ENCODE data around the gene ZCCHC14.
"Not testable (repeated sequence)": the region's sequence is repeated elsewhere in the genome, so short reads cannot be mapped to it uniquely, and the experiment has no call there.

The ZCCHC14 gene

GRCh38 chr16:87404764-87405625, 87.8 kb downstream of the ZCCHC14 start:
- no peak for FAIRE-seq

- no peak for FAIRE-seq
Observed at GRCh38 chr16:87395181-87395842, 97.5 kb downstream of the ZCCHC14 start.

GRCh38 chr16:87393680-87394055, 99.2 kb downstream of the ZCCHC14 start:
- no peak for FAIRE-seq

GRCh38 chr16:87392821-87393679, 99.8 kb downstream of the ZCCHC14 start:
- FAIRE-seq, result no peak

DNA sequence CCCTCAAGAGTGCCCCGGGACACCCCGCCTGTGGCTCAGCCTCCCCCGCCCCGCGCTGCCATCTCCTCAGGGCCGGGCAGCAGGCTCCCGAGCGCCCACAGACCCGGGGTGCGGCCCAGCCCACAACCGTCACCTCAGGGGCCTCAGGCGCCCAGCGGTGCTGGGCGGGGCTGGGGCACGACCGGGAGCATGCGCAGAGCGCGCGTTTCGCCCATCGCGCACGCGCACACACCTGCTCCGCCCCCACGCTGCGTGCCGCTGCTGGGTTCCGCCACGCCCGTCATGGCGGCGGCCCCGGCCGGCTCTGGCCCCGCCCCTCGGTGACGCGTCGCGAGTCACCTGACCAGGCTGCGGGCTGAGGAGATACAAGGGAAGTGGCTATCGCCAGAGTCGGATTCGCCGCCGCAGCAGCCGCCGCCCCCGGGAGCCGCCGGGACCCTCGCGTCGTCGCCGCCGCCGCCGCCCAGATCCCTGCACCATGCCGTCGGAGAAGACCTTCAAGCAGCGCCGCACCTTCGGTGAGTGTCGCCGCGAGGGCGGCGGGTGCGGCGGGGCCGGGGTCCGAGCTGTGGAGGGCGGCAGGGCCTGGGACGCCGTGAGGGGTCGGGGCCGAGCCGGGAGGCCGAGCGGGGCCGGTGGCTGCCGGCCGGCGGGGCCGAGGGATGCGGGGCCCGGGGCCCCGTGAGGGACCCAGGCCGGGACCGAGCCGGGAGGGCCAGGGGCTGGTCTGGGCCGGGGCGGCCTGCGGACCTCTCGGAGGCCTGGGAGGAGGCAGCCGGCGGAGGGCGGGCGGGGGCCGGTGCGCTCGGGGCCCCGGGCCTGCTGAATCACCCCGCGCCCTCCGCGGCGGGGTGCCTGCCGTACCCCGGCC, 100.6 kb downstream of the ZCCHC14 start, which contains the start of gene MAP1LC3B:
Gene MAP1LC3B (plus strand): TSS at position 387 of the 871 bp plus-strand sequence. CDS start 92 bp downstream, at position 479.
- no peak for FAIRE-seq

GRCh38 chr16:87391324-87391949, 101.4 kb downstream of the ZCCHC14 start:
- no peak for FAIRE-seq

GRCh38 chr16:87390641-87391323, 102.0 kb downstream of the ZCCHC14 start:
- FAIRE-seq, result no peak

- not testable (repeated sequence) for FAIRE-seq
Observed at GRCh38 chr16:87389914-87390313, 102.9 kb downstream of the ZCCHC14 start.

DNA sequence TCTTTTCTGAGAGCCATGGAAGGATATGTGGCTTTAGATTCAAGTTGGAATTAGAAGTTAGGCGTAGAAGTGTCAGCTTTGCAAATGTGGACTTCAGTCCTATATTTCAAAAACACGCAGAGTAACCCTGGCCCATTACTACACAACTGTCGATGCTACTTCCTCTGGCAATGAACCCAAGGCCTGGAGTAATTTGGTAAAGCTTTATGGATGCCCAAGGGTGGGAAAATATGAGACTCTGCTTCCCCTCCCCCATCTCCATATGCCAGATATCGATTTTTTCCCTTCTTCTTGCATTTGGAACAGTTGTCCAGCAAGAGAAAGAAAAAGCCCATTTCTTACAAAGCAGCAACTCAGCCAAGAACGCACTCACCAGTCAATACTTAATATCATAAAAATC, 103.6 kb downstream of the ZCCHC14 start:
- FAIRE-seq, result no peak

GRCh38 chr16:87388818-87389134, 104.0 kb downstream of the ZCCHC14 start:
- FAIRE-seq, result no peak

GRCh38 chr16:87387942-87388817, 104.6 kb downstream of the ZCCHC14 start:
- FAIRE-seq, result peak; percentile 55

DNA sequence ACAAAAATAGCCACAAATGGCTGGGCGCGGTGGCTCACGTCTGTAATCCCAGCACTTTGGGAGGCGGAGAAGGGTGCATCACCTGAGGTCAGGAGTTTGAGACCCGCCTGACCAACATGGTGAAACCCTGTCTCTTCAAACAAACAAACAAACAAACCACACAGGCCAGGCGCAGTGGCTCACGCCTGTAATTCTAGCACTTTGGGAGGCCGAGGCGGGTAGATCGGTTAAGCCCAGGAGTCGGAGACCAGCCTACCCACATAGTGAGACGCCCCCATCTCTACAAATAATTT, 108.0 kb downstream of the ZCCHC14 start:
- not testable (repeated sequence) for FAIRE-seq

DNA sequence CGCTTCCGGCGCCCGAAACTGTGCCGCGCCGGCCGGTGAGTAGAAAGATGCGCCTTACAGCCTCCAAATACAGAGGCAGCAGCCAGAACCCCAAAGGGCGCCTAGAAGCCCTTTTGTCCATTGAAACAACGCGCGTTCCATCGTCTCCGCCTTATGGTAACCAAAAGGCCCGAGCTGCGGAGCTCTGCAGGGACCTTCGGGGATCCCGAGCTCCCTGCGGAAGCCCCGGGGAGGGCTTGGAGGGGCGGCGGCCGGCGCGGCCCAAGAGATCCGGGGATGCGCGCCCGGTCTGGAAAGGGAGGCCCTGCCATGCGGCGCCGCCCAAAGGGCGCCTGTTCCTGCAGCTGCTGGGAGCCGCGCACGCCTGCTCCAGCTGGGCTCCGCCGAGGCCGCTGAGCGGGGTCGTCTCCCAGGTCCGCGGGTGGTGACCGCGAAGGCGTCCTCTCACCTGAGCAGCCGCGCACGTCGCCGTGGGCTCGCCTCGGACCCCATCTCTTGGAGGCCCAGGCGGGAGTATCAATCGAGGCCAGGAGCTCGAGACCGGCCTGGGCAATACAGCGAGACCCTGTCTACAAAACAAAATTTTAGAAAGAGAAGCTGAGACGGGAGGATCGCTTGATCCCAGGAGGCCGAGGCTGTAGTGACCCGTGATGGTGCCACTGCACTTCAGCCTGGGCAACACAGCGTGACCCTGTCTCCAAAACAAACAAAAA, 108.5 kb downstream of the ZCCHC14 start:
- FAIRE-seq, result no peak

GRCh38 chr16:87383505-87384161, 109.2 kb downstream of the ZCCHC14 start, which contains the start of gene FBXO31:
Gene FBXO31, minus strand, starts transcription at chr16:87383776. Its CDS starts 32 bp downstream, at chr16:87383744.
- FAIRE-seq, result no peak

DNA sequence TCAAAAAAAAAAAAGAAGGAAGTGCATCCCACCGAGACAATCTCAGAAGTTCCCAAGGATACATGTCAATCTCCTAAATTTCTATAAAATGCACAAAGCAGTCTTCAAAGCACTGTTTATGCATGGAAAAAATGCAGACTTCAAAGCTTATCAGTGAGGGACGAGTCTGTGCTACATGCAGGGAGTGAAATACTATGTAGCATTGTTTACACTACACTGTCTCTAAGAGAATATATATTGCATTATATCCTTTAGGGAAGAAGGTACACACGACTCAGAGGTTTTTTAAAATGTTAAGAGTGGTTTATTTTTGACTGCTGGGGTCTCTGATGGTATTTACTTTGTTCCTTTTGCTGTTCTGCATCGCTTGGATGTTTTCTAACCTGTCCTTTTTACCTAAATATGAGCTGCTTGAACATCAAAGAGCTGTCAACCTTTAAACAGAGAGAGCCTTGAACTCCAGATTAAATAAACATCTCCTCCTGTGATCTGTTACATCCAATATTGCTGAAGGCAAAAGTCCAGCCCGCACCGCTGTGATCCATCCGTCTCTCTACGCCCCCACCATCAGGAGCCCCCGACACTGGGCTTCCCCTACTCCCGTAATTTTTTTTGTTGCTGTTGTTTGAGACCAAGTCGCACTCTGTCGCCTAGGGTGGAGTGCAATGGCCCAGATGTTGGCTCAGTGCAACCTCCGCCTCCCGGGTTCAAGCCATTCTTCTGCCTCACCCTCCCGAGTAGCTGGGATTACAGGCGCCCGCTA, 110.6 kb downstream of the ZCCHC14 start:
- no peak for FAIRE-seq

DNA sequence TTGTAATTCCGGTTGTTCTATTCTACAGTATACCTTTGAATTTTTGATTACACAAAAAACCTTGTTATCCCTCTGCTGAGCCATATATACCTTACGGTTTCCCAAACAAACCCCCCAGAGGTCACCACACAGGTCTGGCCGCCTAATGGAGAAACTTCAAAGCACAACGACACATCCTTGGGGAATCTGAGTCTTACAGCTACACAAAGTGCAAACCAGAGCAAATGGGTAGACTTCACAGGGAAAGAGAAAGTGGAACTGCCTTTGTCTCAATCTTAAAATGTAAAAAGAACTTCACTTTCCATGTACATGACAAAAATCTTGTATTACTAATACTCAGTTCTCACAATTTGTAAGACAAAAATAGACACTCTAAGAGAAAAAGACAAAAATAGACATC, 111.9 kb downstream of the ZCCHC14 start:
- FAIRE-seq, result no peak

DNA sequence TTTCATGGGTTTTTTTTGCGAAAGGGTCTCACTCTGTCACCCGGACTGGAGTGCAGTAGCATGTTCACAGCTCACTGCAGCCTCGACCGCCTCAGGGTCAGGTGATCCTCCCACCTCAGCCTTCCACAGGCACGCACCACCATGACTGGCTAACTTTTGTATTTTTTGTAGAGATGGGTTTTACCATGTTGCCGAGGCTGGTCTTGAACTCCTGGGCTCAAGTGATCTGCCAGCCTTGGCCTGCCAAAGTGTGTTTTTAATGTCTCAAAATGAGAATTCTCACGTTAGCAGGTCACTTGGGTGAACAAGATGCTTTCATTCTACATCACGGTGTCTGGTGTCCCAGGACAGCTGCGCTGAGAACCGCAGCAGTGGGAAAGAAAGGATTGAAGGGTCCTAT, 112.4 kb downstream of the ZCCHC14 start:
- FAIRE-seq, result no peak

DNA sequence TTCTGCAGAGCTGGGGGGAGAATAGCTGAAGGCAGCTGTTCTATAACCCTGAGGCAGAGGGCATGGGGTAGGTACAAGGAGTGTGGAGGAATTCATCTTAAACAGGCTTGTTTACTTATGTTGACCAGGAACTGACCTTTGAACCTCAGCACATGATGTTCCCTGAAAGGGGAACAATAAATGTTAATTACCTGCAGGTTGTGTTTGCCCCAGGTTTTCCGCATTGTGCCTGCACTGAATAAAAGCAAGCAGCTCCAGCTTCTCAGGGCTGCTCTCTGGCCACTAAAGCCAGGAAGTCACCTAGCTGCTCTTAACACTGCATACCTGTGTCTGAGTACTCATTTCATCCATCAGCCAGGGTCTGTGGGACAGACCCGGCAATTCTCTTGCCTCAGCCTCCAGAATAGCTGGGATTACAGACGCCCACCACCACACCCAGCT, 113.5 kb downstream of the ZCCHC14 start:
- not testable (repeated sequence) for FAIRE-seq
